Loucy (cell line): Measurements from ENCODE around the gene GCHFR.

Source experiments
- H2AFZ ChIP-seq: fragments of 200-600 bp; sonication (generic); 2 replicates; pipeline ENCODE4 v1.6.0; 2016; ENCODE audit warnings: antibody characterized with exemption, mild to moderate bottlenecking, low read length, moderate library complexity
- H3F3A ChIP-seq: fragments of 200-600 bp; 2 replicates; pipeline ENCODE4 v1.6.0; 2016; ENCODE audit warnings: antibody characterized with exemption, low read depth, mild to moderate bottlenecking
- H3K27me3 ChIP-seq: fragments of 200-600 bp; sonication (generic); 2 replicates; pipeline ENCODE4 v1.6.1; 2014; ENCODE audit warnings: low read length, mild to moderate bottlenecking; ENCODE audit not compliant: insufficient read depth, poor library complexity, severe bottlenecking
- H3K36me3 ChIP-seq: fragments of 200-600 bp; sonication (generic); 2 replicates; pipeline ENCODE4 v1.6.1; 2016; ENCODE audit warnings: low read length; ENCODE audit not compliant: insufficient read depth
- H3K4me1 ChIP-seq: fragments of 200-600 bp; sonication (generic); 2 replicates; pipeline ENCODE4 v1.5.1; 2014; ENCODE audit warnings: low read length, mild to moderate bottlenecking; ENCODE audit not compliant: insufficient read depth, poor library complexity, severe bottlenecking
- H3K4me2 ChIP-seq: fragments of 200-600 bp; sonication (generic); 2 replicates; pipeline ENCODE4 v1.6.0; 2014; ENCODE audit warnings: antibody characterized with exemption, low read length, low read depth, mild to moderate bottlenecking; ENCODE audit not compliant: poor library complexity, severe bottlenecking
- H3K4me3 ChIP-seq: fragments of 200-600 bp; sonication (generic); 2 replicates; pipeline ENCODE4 v1.5.1; 2014; ENCODE audit warnings: low read length, mild to moderate bottlenecking, mixed read lengths; ENCODE audit not compliant: poor library complexity, severe bottlenecking
- H3K79me2 ChIP-seq: fragments of 200-600 bp; sonication (generic); 2 replicates; pipeline ENCODE4 v1.6.1; 2014; ENCODE audit warnings: low read length; ENCODE audit not compliant: insufficient read depth
- H3K9ac ChIP-seq: fragments of 200-600 bp; sonication (generic); 2 replicates; pipeline ENCODE4 v1.6.0; 2014; ENCODE audit warnings: mild to moderate bottlenecking, low read depth, low read length, moderate library complexity; ENCODE audit not compliant: poor library complexity, severe bottlenecking
- H3K9me2 ChIP-seq: fragments of 200-600 bp; sonication (generic); replicated peaks from 2 replicates; pipeline ENCODE4 v1.6.1; 2016; ENCODE audit warnings: low read depth, low read length, mixed read lengths
- H3K9me3 ChIP-seq: fragments of 200-600 bp; sonication (generic); 2 replicates; pipeline ENCODE4 v1.6.1; 2014; ENCODE audit warnings: mild to moderate bottlenecking, antibody characterized with exemption, low read length, low read depth; ENCODE audit not compliant: insufficient read depth
- H4K20me1 ChIP-seq: fragments of 200-600 bp; sonication (generic); 2 replicates; pipeline ENCODE4 v1.6.0; 2014; ENCODE audit warnings: antibody characterized with exemption, low read length, mild to moderate bottlenecking; ENCODE audit not compliant: insufficient read depth, poor library complexity, severe bottlenecking
- CTCF ChIP-seq: fragments of 200-600 bp; sonication (generic); conservative IDR thresholded peaks from 2 replicates; pipeline ENCODE4 v1.5.1; 2014; ENCODE audit warnings: mild to moderate bottlenecking, antibody characterized with exemption, low read length
- EZH2phosphoT487 ChIP-seq: fragments of 200-600 bp; IDR thresholded peaks from 2 replicates; pipeline ENCODE4 v1.6.1; 2018; ENCODE audit warnings: antibody characterized with exemption, mild to moderate bottlenecking, moderate library complexity, borderline replicate concordance

Gene GCHFR

GRCh38 chr15:40746916-40747418, 16.9 kb upstream of the GCHFR start:
- Histone ChIP-seq H4K20me1 (no peaks in the 10 kb centered on the region), H3F3A (no peaks in the 10 kb centered on the region), H3K9me3 (no peaks in the 10 kb centered on the region), H2AFZ (no peak overlapping the region), H3K4me3 (no peak overlapping the region), H3K36me3 (peaks cover 35% of the 10 kb centered on the region; the same call in 1 of the 2 replicates), H3K79me2 (peaks cover 7% of the 10 kb centered on the region; the same call in 1 of the 2 replicates), H3K4me2 (no peak overlapping the region), H3K4me1 (peaks cover under 1% of the 10 kb centered on the region), H3K27me3 (no peaks in the 10 kb centered on the region), H3K9me2 (no peaks in the 10 kb centered on the region), H3K9ac (no peak overlapping the region)
- TF ChIP-seq EZH2phosphoT487 (no peak), CTCF (no peak)

GRCh38 chr15:40747685-40748631, 15.9 kb upstream of the GCHFR start:
- H3K9me3 ChIP-seq: no peaks in the 10 kb centered on the region
- H3K36me3 ChIP-seq: peaks cover 25% of the 10 kb centered on the region; the same call in 1 of the 2 replicates
- no peaks in the 10 kb centered on the region for H3K9me2 ChIP-seq
- H2AFZ ChIP-seq: no peak overlapping the region
- peaks cover 10% of the 10 kb centered on the region for H3K4me1 ChIP-seq
- H3K27me3 ChIP-seq: no peaks in the 10 kb centered on the region
- no peaks in the 10 kb centered on the region for H3F3A ChIP-seq
- H3K4me2 ChIP-seq: no peak overlapping the region
- no peak overlapping the region for H3K4me3 ChIP-seq
- no peaks in the 10 kb centered on the region for H4K20me1 ChIP-seq
- H3K9ac ChIP-seq: no peak overlapping the region
- TF ChIP-seq CTCF (no peak), EZH2phosphoT487 (no peak)
- H3K79me2 ChIP-seq: peaks cover 17% of the 10 kb centered on the region; the same call in 1 of the 2 replicates

GRCh38 chr15:40749151-40749630, 14.7 kb upstream of the GCHFR start:
- Histone ChIP-seq H4K20me1 (peaks cover 3% of the 10 kb centered on the region), H3K4me1 (peaks cover 20% of the 10 kb centered on the region)

More at GRCh38 chr15:40749151-40749630, 14.7 kb upstream of the GCHFR start:
- Histone ChIP-seq H3K9me2 (no peaks in the 10 kb centered on the region), H2AFZ (no peak overlapping the region), H3F3A (no peaks in the 10 kb centered on the region), H3K4me3 (no peak overlapping the region), H3K27me3 (no peaks in the 10 kb centered on the region), H3K4me2 (no peak overlapping the region), H3K36me3 (peaks cover 15% of the 10 kb centered on the region; the same call in 1 of the 2 replicates), H3K9me3 (no peaks in the 10 kb centered on the region), H3K79me2 (peaks cover 28% of the 10 kb centered on the region), H3K9ac (no peak overlapping the region)
- no peak for TF ChIP-seq CTCF
- no peak for TF ChIP-seq EZH2phosphoT487
